Activated T-cell treated with anti-CD3 and anti-CD28 coated beads for 1 hour (primary cell): ENCODE measurements around the gene ARFGAP2.
A peak's percentile ranks its signal among the peaks of the same experiment; 100 is the strongest.

ENCODE experiments used
- DNase-seq: peaks from one replicate; pipeline ENCODE4 v3.0.0-alpha.2; 2020; ENCODE audit warnings: low read depth

Gene ARFGAP2

GRCh38 chr11:47186700-47187695 lies 10.3 kb upstream of the ARFGAP2 start:
- DNase-seq, result peak; percentile 26

- no peak for DNase-seq
These were observed 9.5 kb upstream of the ARFGAP2 start, which contains the start of gene PACSIN3 for GRCh38 chr11:47186076-47186699. TSS of gene PACSIN3 (minus strand) at chr11:47186434. CDS start at chr11:47182727, 3,707 bp downstream.

- no peak for DNase-seq
These were observed 8.8 kb upstream of the ARFGAP2 start for GRCh38 chr11:47185305-47186075.

GRCh38 chr11:47184711-47185304 lies 8.1 kb upstream of the ARFGAP2 start:
- DNase-seq, result no peak

GRCh38 chr11:47183969-47184368 lies 7.3 kb upstream of the ARFGAP2 start:
- DNase-seq, result no peak

- DNase-seq, result no peak
These were observed 6.6 kb upstream of the ARFGAP2 start for GRCh38 chr11:47183031-47183856.

GRCh38 chr11:47182380-47182779 lies 5.7 kb upstream of the ARFGAP2 start:
- DNase-seq, result no peak

GRCh38 chr11:47181271-47181670 lies 4.6 kb upstream of the ARFGAP2 start:
- DNase-seq, result no peak

- no peak for DNase-seq
These were observed 3.5 kb upstream of the ARFGAP2 start for GRCh38 chr11:47180006-47180787.

- no peak for DNase-seq
These were observed 2.9 kb upstream of the ARFGAP2 start for GRCh38 chr11:47179655-47179991.

- DNase-seq, result no peak
These were observed 2.3 kb upstream of the ARFGAP2 start for GRCh38 chr11:47178737-47179654.

GRCh38 chr11:47178316-47178715 lies 1.6 kb upstream of the ARFGAP2 start:
- DNase-seq, result no peak

- no peak for DNase-seq
These were observed 1.2 kb upstream of the ARFGAP2 start for GRCh38 chr11:47177846-47178245.

- DNase-seq, result peak; percentile 58
These were observed 658 bp upstream of the ARFGAP2 start for GRCh38 chr11:47177229-47177845.

- DNase-seq, result no peak
These were observed 842 bp downstream of the ARFGAP2 start for GRCh38 chr11:47175746-47176327.

GRCh38 chr11:47172740-47173336 lies 3.8 kb downstream of the ARFGAP2 start:
- DNase-seq, result no peak

GRCh38 chr11:47171856-47172255 lies 4.8 kb downstream of the ARFGAP2 start:
- no peak for DNase-seq
